ENCODE data around the gene EHMT1.
A peak's percentile ranks its signal among the peaks of the same experiment; 100 is the strongest.
"Not testable (repeated sequence)": the region's sequence is repeated elsewhere in the genome, so short reads cannot be mapped to it uniquely, and the experiment has no call there.

EHMT1 gene

DNA sequence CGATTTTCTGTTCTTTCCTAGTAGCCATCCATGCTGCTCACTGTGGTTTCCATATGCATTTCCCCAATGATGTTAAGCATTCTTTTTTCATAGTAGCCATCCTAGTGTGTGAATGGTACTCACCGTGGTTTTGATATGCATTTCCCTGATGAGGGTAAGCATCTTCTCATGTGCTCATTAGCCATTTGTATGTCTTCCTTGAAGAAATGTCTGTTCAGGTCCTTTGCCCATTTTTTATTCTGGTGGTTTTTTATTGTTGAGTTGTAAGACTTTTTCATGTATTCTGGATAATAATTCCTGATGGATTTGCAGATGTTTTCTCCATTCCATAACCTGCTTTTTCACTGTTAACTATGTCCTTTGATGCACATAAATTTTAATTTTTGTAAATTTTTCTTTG is 108.0 kb downstream of the EHMT1 start:
- FAIRE-seq (no peak), DNase-seq (ENCODE audit: extremely low spot score, insufficient read length, low read depth) (no peak)

DNA sequence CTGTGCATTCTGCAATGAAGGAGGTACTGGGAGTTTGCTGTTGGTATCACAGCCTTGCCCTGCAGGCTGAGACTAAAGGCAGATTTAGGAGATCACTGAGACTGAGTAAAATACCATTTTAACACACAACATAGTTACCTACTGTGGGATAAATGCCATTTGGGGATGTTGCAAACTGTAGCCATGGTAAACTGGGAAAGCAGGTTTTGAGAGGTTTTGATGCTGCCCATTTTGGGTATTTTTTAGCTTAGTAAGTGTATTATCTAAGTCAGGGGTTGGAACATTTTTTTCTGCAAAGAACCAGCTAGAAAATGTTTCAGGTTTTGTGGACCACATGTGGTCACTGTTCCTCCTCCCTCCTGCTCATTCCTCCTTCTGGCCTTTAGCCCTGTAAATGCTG is 108.9 kb downstream of the EHMT1 start:
- DNase-seq (ENCODE audit: extremely low spot score, insufficient read length, low read depth) (no peak), FAIRE-seq (no peak)

DNA sequence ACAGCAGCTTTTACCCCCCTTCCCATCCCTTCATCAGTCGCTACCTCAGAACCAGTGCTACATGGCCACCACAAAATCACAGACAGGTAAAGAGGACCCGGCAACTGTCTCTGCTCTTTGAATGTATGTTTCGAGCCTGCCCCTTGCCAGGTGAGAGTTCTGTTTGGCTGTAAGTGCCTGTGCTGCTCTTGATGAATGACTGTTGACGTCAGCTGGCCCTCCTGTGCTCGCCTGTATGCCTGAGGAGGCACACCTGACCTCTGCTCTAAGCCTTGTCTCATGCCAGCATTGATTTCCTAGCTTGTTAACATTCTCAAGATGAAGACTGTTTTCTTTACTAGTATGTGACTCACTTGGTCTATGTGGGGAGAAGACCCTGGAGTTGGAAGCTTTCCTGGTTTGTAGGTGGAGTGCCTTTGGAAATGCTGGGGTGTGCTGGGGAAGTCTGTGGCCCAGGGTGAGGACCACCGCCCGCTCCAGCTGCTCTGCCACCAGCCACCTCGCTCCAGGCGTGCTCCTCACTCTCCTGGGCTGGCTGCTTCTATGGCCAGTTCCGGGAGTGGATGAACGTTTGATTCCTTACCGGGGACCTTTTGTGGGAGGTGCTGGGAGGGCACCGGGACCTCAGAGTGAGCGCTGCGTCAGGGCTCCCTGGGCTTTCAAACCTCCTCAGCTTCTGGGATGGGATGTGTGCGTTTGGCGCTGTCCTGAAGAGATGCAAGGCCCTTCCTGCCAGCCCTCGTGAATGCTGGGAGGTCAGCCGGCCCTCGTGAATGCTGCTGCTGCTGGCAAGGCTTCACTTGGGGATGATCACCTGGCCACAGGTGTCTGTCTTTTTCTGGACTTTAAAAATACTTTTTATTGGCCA is 109.9 kb downstream of the EHMT1 start:
- FAIRE-seq (no peak), DNase-seq (ENCODE audit: extremely low spot score, insufficient read length, low read depth) (no peak)

DNA sequence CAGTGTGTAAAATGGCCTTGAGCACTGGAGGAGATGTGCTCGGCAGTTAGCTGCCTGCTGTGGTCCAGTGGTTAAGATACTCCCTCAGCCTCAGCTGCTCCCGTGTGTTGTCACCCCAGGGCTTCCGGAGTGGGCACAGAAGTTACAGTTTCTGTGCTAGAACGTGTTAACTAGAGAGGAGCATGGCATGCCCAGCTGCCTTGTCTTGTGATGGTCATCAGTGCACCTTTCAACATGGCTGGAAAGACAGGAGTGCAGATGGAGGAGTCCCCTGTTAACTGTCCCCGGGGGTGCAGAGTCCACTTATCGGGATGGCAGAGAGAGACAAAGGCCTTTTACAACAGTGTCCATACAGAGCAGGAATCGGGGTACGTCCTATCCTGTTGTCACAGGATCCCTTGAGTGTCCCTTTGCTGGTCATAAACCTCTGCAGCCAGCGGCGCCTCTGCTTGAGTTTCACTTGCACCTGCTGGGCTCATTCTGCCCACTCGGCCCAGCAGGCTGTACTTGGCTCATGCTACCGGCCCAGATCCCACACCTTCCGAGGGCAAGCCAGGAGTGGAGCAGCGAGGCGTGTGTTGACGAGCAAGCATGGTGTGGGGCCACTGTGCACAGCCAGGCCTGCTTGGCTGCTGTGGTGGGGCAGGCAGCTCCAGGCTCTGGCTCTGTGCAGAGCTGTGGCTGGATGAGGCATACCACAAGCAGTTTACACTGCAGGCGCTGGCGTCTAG is 112.6 kb downstream of the EHMT1 start:
- FAIRE-seq (no peak), DNase-seq (ENCODE audit: extremely low spot score, insufficient read length, low read depth) (no peak)

DNA sequence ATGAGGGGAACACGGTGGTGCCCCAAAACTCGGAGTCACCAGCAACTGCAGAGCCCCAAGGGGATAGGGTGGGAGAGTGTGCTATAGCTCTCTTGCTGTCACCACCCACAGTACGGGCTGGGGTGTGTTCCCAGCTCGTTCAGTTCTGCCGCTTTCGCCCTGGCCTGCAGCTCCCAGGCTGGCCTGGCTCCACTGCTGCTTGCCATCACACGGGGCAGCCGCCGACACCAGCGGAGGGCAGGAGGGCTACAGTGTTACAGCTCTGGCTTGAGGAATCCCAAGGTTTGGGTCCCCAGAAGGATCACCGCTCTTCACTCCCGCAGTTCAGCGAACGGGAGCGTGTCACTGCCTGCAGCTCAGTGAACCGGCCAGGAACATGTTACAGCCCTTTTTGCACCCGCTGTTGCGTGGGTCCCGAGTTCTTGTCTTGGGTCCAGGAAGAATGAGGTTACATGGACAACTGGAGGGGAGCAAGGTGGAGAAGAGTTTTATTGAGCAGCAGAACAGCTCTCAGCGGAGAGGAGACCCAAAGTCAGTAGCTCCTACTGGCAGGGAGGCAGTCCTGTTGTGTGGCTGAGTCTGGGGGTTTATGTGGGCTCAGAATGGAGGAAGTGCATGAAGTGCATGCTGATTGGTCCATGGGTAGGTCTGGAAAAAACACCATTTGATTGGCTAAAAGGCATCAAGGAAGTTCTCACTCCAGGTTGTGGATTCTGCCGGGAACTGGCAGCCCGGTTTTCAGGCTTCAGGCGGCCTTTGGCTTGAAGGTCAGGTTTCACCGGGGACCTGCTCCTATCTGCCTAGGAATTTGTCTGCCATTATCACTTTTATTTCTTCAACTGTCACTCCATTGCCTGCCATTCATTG is 113.4 kb downstream of the EHMT1 start:
- no peak for DNase-seq (ENCODE audit: extremely low spot score, insufficient read length, low read depth)
- FAIRE-seq: no peak

DNA sequence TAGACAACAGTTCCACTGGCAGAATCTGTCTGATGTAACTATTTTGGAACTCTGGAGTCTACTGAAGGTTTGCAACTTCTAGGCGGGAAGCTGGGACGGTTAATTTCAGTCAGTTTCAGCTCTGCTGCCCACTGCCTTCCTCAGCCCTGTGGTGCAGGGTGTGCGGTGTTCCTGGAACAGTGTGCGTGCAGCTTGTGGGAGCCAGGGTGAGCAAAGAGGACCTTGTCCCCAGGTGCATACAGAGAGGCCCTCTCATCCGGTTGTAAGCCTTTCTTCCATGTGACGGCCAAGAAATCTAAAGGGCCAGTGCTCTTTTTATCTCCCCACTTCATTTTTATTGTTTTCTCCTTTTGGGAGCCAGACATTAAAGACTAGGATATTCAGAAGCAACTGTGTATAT is 114.6 kb downstream of the EHMT1 start:
- DNase-seq (ENCODE audit: extremely low spot score, insufficient read length, low read depth) (no peak), FAIRE-seq (no peak)

DNA sequence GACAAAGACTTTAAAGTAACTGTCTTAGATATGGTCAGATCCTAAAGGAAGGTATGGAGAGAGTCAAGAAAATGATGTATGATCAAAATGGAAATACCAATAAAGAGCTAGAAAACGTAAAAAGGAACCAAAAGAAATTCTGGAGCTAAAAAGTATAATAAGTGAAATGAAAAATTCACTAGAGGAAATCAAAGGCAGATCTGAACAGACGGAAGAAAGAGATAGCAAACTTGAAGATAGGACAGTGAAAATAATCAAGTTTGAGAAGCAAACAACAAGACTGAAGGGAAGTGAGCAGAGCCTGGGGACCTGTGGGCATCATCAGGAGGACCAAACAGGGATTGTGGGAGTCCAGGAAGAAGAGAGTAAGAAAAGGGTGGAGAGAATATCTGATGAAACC is 115.4 kb downstream of the EHMT1 start:
- DNase-seq (ENCODE audit: extremely low spot score, insufficient read length, low read depth) (no peak), FAIRE-seq (no peak)

DNA sequence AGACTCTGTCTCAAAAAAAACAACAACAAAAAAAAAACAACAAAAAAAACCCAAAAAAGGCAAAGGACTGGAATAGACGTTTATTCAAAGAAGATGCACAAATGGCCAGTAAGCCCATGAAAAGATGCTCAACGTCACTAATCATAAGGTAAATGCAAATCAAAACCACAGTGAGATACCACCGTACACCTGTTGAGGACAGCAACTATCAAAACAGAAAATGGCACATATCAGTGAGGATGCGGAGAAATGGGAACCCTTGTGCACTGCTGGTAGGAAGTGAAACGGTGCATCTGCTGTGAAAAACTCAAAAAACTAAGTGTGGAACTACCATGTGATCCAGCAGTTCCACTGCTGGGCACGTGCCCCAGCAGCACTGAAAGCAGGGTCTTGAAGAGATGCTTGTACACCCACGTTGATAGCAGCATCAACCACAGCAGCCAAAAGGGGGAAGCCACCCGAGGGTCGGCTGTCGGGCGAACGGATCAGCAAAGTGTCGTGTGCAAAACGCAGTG is 119.4 kb downstream of the EHMT1 start:
- FAIRE-seq: peak; percentile 100
- DNase-seq (ENCODE audit: extremely low spot score, insufficient read length, low read depth): not testable (repeated sequence)

DNA sequence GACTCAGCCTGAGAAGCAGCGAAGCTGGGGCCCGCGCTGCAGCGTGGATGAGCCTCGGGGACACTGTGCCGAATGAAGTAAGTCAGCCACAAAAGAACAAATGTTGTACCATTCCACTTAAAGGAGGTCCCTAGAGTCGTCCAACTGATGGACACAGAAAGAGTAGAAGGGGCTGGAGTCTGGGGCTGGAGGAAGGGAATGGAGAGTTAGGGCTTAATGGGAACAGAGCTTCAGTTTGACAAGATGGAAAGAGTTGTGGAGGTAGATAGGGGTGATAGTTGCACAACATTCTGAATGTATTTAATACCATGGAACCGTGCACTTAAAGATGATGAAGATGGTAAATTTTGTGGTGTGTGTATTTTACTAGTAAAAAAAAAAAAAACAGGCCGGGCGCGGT is 119.9 kb downstream of the EHMT1 start:
- DNase-seq (ENCODE audit: extremely low spot score, insufficient read length, low read depth): no peak
- FAIRE-seq: no peak

DNA sequence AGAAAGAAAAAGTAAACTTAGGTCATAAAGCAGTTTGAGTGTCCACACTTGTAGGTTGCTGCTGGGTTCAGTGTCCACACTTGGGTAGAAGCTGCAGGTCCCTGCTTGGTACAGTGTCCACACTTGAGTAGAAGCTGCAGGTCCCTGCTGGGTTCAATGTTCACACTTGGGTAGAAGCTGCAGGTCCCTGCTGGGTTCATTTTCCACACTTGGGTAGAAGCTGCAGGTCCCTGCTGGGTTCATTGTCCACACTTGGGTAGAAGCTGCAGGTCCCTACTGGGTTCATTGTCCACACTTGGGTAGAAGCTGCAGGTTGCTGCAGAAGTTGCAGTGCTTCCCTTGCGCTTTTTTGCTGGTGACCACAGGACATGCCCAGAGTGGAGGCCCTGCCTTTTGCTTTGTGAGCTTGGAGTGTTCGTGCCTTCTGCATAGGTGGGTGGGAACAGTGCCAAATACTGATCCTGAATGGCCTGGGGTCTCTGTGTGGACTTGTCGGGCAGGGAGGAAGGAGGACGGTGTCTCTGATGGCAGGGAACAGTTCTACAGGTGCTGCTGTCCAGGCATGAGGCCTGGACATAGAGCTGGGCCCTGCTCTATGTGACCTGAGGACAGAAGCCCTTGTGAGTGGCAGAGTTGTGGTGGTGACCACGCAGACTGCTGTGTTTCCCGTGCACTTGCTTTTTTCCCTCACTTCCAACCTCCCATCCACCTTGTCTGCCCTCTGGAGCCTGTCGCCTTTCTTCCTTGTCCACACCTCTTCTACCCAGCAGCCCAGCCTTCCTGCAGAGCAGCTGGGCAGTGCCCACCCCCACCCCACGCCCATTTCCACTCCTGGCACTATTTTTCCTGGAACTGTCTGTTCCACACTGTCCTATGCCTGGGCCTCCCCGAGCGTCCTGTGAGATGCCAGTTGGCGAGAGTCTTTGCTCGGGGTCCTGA is 120.8 kb downstream of the EHMT1 start:
- FAIRE-seq: no peak

DNA sequence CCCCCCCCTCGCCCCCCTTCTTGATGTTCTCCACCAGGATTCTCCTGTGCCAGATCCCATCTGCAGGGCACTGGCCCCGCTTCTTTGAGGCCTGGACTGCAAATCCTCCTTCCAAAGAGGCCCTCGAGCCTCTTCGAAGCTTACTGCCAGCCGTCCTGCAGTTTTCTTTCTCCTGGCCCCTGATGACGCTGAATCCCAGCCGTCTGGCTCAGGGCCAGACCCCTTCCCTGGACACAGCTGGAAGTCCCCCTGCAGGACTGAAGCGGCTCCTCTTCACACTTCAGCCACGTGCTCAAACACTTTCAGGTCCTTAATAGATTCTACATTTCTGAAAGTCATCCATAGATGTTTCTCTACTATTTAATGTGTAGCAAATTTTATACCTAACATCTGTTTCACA is 121.5 kb downstream of the EHMT1 start:
- DNase-seq (ENCODE audit: extremely low spot score, insufficient read length, low read depth): no peak

More for the DNA sequence above, 120.8 kb downstream of the EHMT1 start:
- no peak for DNase-seq (ENCODE audit: extremely low spot score, insufficient read length, low read depth)

DNA sequence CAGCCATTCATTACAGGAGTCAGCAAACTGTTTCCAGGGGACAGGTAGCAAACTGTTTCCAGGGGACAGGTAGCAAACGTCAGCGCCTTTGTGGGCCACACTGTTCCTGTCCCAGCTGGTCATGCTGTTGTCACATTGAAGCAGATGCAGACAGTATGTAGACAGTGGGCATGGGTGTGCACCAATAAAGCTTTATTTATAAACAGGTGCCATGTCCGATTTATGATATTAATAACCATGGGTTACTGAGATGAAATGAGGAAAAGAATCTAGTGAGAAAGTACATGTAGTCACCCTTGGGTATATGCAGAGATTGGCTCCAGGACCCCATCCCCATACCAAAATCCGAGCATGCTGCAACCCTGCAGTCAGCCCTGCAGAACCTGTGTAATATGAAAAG is 122.5 kb downstream of the EHMT1 start:
- DNase-seq (ENCODE audit: extremely low spot score, insufficient read length, low read depth) (no peak), FAIRE-seq (no peak)

More for the DNA sequence above, 121.5 kb downstream of the EHMT1 start:
- FAIRE-seq: no peak

DNA sequence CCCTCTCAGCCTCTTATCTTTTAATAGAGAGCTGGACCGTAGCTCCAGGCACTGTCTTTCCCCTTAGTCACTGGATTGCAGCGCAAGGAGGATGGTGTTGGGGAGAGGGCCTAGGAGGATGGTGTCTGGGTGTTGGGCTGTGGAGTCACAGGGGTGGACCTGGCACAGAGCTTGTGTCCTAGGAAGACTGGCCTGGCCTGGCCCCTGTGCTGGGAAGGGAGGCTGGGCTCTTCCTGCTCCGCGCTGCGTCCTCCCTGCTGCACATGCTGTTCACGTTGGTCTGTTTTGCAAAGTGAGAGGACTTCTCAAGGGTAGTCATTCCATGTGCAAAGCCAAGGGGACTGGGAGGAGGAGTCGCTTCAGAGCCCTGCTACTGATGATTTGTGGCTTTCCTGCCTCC is 123.9 kb downstream of the EHMT1 start:
- no peak for DNase-seq (ENCODE audit: extremely low spot score, insufficient read length, low read depth)
- no peak for FAIRE-seq

DNA sequence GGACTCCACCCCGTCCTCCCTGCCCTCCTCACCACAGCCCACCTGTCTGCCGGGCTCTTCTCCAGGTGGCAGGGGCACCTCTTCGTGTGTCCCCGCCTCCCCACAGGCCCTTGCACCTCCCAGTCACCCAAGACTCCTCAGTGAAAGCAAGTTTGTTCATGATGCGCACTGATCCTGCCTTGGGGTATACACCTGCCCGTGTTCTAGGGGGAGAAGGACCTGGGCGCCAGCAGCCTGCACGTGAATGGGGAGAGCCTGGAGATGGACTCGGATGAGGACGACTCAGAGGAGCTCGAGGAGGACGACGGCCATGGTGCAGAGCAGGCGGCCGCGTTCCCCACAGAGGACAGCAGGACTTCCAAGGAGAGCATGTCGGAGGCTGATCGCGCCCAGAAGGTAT is 124.9 kb downstream of the EHMT1 start:
- FAIRE-seq (no peak), DNase-seq (ENCODE audit: extremely low spot score, insufficient read length, low read depth) (no peak)

DNA sequence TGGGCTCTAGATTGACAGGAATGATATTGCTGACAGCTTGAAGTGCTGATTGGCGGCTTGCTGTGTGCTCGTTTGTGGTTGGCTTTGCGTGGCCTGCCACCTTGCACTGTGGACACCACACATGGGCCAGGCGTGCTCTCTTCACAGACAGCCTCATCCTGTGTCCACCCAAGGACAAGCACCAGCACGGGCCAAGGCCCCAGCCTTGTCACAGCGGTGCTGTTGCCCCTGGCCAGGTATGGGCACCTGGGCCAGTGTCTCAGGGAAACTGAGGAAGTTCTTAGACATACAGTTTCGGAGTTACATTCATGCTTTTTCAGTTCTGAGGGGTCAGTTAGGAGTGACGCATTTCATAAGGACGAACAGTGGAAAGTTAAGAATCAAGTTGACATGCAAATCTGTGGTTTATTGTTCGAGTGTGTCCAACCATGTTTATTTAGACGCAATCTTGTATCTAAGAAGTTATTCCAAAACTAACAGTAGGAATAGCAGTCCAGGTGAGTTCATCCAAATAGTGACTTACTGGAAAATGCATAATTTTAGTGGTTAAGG is 125.9 kb downstream of the EHMT1 start:
- DNase-seq (ENCODE audit: extremely low spot score, insufficient read length, low read depth) (no peak), FAIRE-seq (peak; percentile 89)

DNA sequence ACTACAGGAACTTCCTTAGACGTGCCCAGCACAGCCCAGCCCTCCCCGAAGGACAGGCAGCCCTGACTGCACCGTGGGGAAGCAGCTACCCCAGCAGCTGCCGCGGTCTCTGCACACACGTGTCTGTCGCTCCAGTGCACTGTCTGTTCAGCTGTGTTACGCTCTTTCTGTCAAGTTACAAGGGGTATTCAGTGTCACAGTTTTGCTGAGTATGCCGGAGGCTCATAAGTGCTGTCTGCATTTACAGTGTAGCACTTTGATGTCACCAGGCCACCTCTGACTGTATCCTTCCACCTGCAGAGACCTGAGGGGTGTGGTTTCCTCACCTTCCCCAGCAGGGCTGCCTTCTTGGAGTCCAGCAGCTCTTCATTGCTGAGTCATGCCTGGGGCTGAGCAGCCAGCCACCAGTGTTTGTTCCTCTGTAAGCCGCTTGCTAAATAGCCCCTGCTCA is 126.8 kb downstream of the EHMT1 start:
- FAIRE-seq (peak; percentile 93), DNase-seq (ENCODE audit: extremely low spot score, insufficient read length, low read depth) (no peak)

DNA sequence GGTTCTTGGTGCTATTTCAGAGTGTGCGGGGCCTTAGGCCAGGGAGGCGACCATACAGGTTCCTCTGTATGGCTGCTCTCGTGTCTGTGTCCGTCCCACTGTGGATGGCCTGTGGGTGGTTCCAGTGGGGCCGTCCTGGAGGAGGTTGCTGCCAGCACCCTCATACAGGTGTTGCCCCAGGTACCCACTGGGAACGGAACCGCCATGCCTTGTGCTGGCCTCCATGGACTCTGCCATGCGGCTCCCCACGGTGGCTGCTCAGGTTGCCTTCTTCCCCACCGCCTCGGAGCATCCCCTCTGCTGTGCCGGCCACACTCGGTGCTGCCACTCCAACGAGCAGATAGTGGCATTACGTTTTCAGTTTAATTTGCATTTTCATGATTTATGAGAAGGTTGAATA is 129.5 kb downstream of the EHMT1 start:
- DNase-seq (ENCODE audit: extremely low spot score, insufficient read length, low read depth): no peak
- no peak for FAIRE-seq

DNA sequence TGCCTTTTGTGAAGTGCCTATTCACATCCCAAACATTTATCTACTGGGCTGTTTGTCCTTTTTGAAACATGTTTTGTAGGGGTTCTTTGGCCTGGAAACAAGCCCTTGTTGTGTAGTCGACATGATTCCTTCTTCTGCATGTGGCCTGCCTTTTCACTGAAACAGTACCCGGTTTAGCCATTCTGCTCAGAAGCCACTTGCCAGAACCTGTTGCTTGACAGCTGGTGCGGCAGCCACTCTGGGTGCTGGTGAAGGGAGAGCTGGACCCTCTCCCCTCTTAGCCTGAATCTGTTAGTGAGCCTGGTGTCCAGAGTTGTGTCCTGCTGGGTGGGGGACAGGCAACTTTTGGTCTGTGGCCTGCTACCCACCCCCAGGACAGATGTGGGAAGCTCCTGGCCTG is 129.9 kb downstream of the EHMT1 start:
- FAIRE-seq (no peak), DNase-seq (ENCODE audit: extremely low spot score, insufficient read length, low read depth) (no peak)

DNA sequence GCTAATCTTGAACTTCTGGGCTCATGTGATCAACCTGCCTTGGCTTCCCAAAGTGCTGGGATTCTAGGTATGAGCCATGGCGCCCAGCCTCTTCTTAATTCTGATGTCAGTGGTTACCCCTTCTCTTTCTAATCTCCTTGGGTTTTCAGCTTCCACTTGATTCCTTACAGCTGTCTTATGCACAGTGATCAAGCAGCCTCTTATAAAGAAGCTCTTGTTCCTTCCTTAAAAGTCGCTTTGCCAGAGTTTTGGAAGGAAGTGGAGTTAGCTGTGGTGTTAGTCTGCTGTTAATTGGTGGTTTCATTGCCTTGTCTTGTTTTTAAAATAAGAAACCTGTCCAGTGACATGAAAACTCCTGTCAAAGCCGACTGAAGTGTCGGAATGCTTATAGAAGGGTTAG is 130.7 kb downstream of the EHMT1 start:
- DNase-seq (ENCODE audit: extremely low spot score, insufficient read length, low read depth) (no peak), FAIRE-seq (no peak)

Measured in GM18507 (cell line).